ENCODE results near the gene MRPL12.

MRPL12 gene

DNA sequence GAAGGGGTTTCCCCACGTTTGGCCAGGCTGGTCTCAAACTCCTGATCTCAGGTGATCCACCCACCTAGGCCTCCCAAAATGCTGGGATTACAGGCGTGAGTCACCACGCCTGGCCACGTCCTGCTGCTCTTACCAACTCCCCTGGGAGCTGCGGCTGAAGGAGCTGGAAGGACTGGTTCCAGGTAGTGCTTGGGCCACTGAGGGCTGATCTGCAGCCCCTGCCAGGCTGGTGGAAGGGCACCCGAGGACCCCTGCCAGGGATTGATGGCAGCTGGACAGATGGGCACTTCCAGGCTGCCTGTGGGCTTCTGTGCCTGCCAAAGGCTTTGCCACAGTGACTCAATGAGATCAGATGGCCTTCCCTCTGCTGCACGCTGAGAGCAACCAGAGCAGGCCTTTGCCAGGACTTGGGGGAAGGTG lies 39.1 kb upstream of the MRPL12 start:
- H3K27me3 ChIP-seq (ENCODE audit: control insufficient read depth in 1 of 2, insufficient read depth in 1 of 2, low read length in 2 of 2) = no peaks in the 10 kb centered on the region
- peak overlapping the region; percentile 52 for H4K91ac ChIP-seq (ENCODE audit: low read length)
- no peak overlapping the region for H3K14ac ChIP-seq (ENCODE audit: low read length in 2 of 2)
- no peak overlapping the region for H3K18ac ChIP-seq (ENCODE audit: low read depth in 1 of 2, low read length in 2 of 2)
- H3K4ac ChIP-seq (ENCODE audit: low read depth in 1 of 2, low read length in 2 of 2) = no peak overlapping the region
- H3K9me3 ChIP-seq (ENCODE audit: control insufficient read depth, low read length) = no peaks in the 10 kb centered on the region
- no peak overlapping the region for H2AFZ ChIP-seq (ENCODE audit: low read depth, low read length)
- peaks cover 24 to 26% of the 10 kb centered on the region in 2 experiments for H3K36me3 ChIP-seq (ENCODE audit: control insufficient read depth in 1 of 2, insufficient read depth in 2 of 2, low read depth in 1 of 2, low read length in 2 of 2)
- H2AK5ac ChIP-seq (ENCODE audit: low read length, severe bottlenecking) = no peak overlapping the region
- H2BK5ac ChIP-seq (ENCODE audit: low read depth, low read length, poor library complexity, severe bottlenecking) = no peak overlapping the region
- no peak overlapping the region for H2BK12ac ChIP-seq (ENCODE audit: low read length in 2 of 2)
- H3K27ac ChIP-seq (ENCODE audit: low read length, poor library complexity, severe bottlenecking) = no peak overlapping the region
- H2BK15ac ChIP-seq (ENCODE audit: low read depth, poor library complexity, severe bottlenecking) = no peak overlapping the region
- DNase-seq = no peak
- no peak overlapping the region for H3K23ac ChIP-seq (ENCODE audit: low read length in 2 of 2)
- H3K4me2 ChIP-seq (ENCODE audit: low read length, poor library complexity, severe bottlenecking) = no peak overlapping the region
- no peak overlapping the region for H3K9ac ChIP-seq (ENCODE audit: low read length)
- H3K79me1 ChIP-seq (replicated peaks; ENCODE audit: low read length, poor library complexity, severe bottlenecking) = peaks cover 20% of the 10 kb centered on the region
- 87% methylated on average over 7 of the region's 7 CpGs for WGBS
- H2BK120ac ChIP-seq (ENCODE audit: low read depth, low read length) = no peak overlapping the region
- no peak overlapping the region for H4K8ac ChIP-seq (ENCODE audit: low read length)
- peaks cover 20% of the 10 kb centered on the region for H3K4me1 ChIP-seq (ENCODE audit: control insufficient read depth, insufficient read depth, low read depth, low read length)
- H3K4me3 ChIP-seq (ENCODE audit: insufficient read depth in 1 of 2, low read depth in 1 of 2, low read length in 2 of 2) = no peak overlapping the region

GRCh38 chr17:81665205-81666091 lies 37.7 kb upstream of the MRPL12 start:
- Histone ChIP-seq H3K14ac (ENCODE audit: low read length in 2 of 2) (no peak overlapping the region), H3K9me3 (ENCODE audit: control insufficient read depth, low read length) (no peaks in the 10 kb centered on the region), H4K91ac (ENCODE audit: low read length) (peak overlapping the region; percentile 46), H3K27me3 (ENCODE audit: control insufficient read depth in 1 of 2, insufficient read depth in 1 of 2, low read length in 2 of 2) (no peaks in the 10 kb centered on the region), H2AK5ac (ENCODE audit: low read length, severe bottlenecking) (peak overlapping the region; percentile 44), H3K4me3 (ENCODE audit: insufficient read depth in 1 of 2, low read depth in 1 of 2, low read length in 2 of 2) (peak overlapping the region; percentile 87 to 94), H2BK12ac (ENCODE audit: low read length in 2 of 2) (peak overlapping the region in 1 of 2 experiments; percentile 59), H2BK5ac (ENCODE audit: low read depth, low read length, poor library complexity, severe bottlenecking) (peak overlapping the region; percentile 84), H2BK15ac (ENCODE audit: low read depth, poor library complexity, severe bottlenecking) (peak overlapping the region; percentile 60), H3K4me2 (ENCODE audit: low read length, poor library complexity, severe bottlenecking) (peak overlapping the region; percentile 72), H3K79me1 (replicated peaks; ENCODE audit: low read length, poor library complexity, severe bottlenecking) (peaks cover 28% of the 10 kb centered on the region), H3K9ac (ENCODE audit: low read length) (peak overlapping the region; percentile 92), H2AFZ (ENCODE audit: low read depth, low read length) (no peak overlapping the region), H3K18ac (ENCODE audit: low read depth in 1 of 2, low read length in 2 of 2) (peak overlapping the region; percentile 89 to 94), H3K36me3 (ENCODE audit: control insufficient read depth in 1 of 2, insufficient read depth in 2 of 2, low read depth in 1 of 2, low read length in 2 of 2) (peaks cover 37 to 38% of the 10 kb centered on the region in 2 experiments), H3K23ac (ENCODE audit: low read length in 2 of 2) (peak overlapping the region in 1 of 2 experiments; percentile 46), H3K4me1 (ENCODE audit: control insufficient read depth, insufficient read depth, low read depth, low read length) (peaks cover 20% of the 10 kb centered on the region), H2BK120ac (ENCODE audit: low read depth, low read length) (peak overlapping the region; percentile 36), H4K8ac (ENCODE audit: low read length) (peak overlapping the region; percentile 96), H3K27ac (ENCODE audit: low read length, poor library complexity, severe bottlenecking) (peak overlapping the region; percentile 78), H3K4ac (ENCODE audit: low read depth in 1 of 2, low read length in 2 of 2) (peak overlapping the region; percentile 71 to 76)
- DNase-seq = no peak
- 79% methylated on average over 30 of the region's 30 CpGs for WGBS

- Histone ChIP-seq H2BK120ac (ENCODE audit: low read depth, low read length) (peak overlapping the region; percentile 36), H3K14ac (ENCODE audit: low read length in 2 of 2) (no peak overlapping the region), H4K8ac (ENCODE audit: low read length) (peak overlapping the region; percentile 96), H2AFZ (ENCODE audit: low read depth, low read length) (peak overlapping the region; percentile 84), H2AK5ac (ENCODE audit: low read length, severe bottlenecking) (peak overlapping the region; percentile 44), H3K9ac (ENCODE audit: low read length) (peak overlapping the region; percentile 92), H4K91ac (ENCODE audit: low read length) (peak overlapping the region; percentile 88), H2BK5ac (ENCODE audit: low read depth, low read length, poor library complexity, severe bottlenecking) (peak overlapping the region; percentile 84), H3K9me3 (ENCODE audit: control insufficient read depth, low read length) (no peaks in the 10 kb centered on the region), H3K27me3 (ENCODE audit: control insufficient read depth in 1 of 2, insufficient read depth in 1 of 2, low read length in 2 of 2) (no peaks in the 10 kb centered on the region), H3K27ac (ENCODE audit: low read length, poor library complexity, severe bottlenecking) (peak overlapping the region; percentile 78), H3K4me2 (ENCODE audit: low read length, poor library complexity, severe bottlenecking) (peak overlapping the region; percentile 72), H3K79me1 (replicated peaks; ENCODE audit: low read length, poor library complexity, severe bottlenecking) (peaks cover 30% of the 10 kb centered on the region), H3K23ac (ENCODE audit: low read length in 2 of 2) (no peak overlapping the region), H2BK15ac (ENCODE audit: low read depth, poor library complexity, severe bottlenecking) (no peak overlapping the region), H3K18ac (ENCODE audit: low read depth in 1 of 2, low read length in 2 of 2) (peak overlapping the region; percentile 89 to 94), H3K36me3 (ENCODE audit: control insufficient read depth in 1 of 2, insufficient read depth in 2 of 2, low read depth in 1 of 2, low read length in 2 of 2) (peaks cover 40 to 42% of the 10 kb centered on the region in 2 experiments), H3K4me1 (ENCODE audit: control insufficient read depth, insufficient read depth, low read depth, low read length) (peaks cover 20% of the 10 kb centered on the region), H2BK12ac (ENCODE audit: low read length in 2 of 2) (no peak overlapping the region), H3K4ac (ENCODE audit: low read depth in 1 of 2, low read length in 2 of 2) (peak overlapping the region; percentile 71 to 76), H3K4me3 (ENCODE audit: insufficient read depth in 1 of 2, low read depth in 1 of 2, low read length in 2 of 2) (peak overlapping the region; percentile 87 to 94)
- peak; percentile 68 for DNase-seq
- under 1% methylated on average over 16 of the region's 16 CpGs for WGBS
Measured at GRCh38 chr17:81666092-81666341, 37.1 kb upstream of the MRPL12 start.

GRCh38 chr17:81666342-81667191 lies 36.6 kb upstream of the MRPL12 start, which contains the start of the genes CCDC137 and OXLD1:
Gene CCDC137 (plus strand): TSS chr17:81666737. CDS start chr17:81666767, 30 bp downstream.
Gene OXLD1 (minus strand): TSS chr17:81666605. CDS start chr17:81666577, 28 bp downstream.
- peak within 1 kb of the TSS; percentile 71 for H2BK15ac ChIP-seq (ENCODE audit: low read depth, poor library complexity, severe bottlenecking)
- peak within 1 kb of the TSS; percentile 75 to 76 for H3K4ac ChIP-seq (ENCODE audit: low read depth in 1 of 2, low read length in 2 of 2)
- peak within 1 kb of the TSS; percentile 84 for H2AFZ ChIP-seq (ENCODE audit: low read depth, low read length)
- H3K9ac ChIP-seq (ENCODE audit: low read length) = peak within 1 kb of the TSS; percentile 92
- H2BK12ac ChIP-seq (ENCODE audit: low read length in 2 of 2) = peak within 1 kb of the TSS in 1 of 2 experiments; percentile 4
- peak within 1 kb of the TSS; percentile 84 for H2BK5ac ChIP-seq (ENCODE audit: low read depth, low read length, poor library complexity, severe bottlenecking)
- peak within 1 kb of the TSS; percentile 55 for H2BK120ac ChIP-seq (ENCODE audit: low read depth, low read length)
- peak within 1 kb of the TSS; percentile 87 to 94 for H3K4me3 ChIP-seq (ENCODE audit: insufficient read depth in 1 of 2, low read depth in 1 of 2, low read length in 2 of 2)
- peak within 1 kb of the TSS; percentile 79 for H3K4me2 ChIP-seq (ENCODE audit: low read length, poor library complexity, severe bottlenecking)
- H3K36me3 ChIP-seq (ENCODE audit: control insufficient read depth in 1 of 2, insufficient read depth in 2 of 2, low read depth in 1 of 2, low read length in 2 of 2) = peaks cover 46 to 48% of the 10 kb centered on the region in 2 experiments
- H2AK5ac ChIP-seq (ENCODE audit: low read length, severe bottlenecking) = peak within 1 kb of the TSS; percentile 44
- H4K91ac ChIP-seq (ENCODE audit: low read length) = peak within 1 kb of the TSS; percentile 88
- peak within 1 kb of the TSS; percentile 89 to 94 for H3K18ac ChIP-seq (ENCODE audit: low read depth in 1 of 2, low read length in 2 of 2)
- no peaks in the 10 kb centered on the region for H3K9me3 ChIP-seq (ENCODE audit: control insufficient read depth, low read length)
- no peak within 1 kb of the TSS for H3K23ac ChIP-seq (ENCODE audit: low read length in 2 of 2)
- H4K8ac ChIP-seq (ENCODE audit: low read length) = peak within 1 kb of the TSS; percentile 96
- no peaks in the 10 kb centered on the region for H3K27me3 ChIP-seq (ENCODE audit: control insufficient read depth in 1 of 2, insufficient read depth in 1 of 2, low read length in 2 of 2)
- DNase-seq = peak; percentile 96
- peaks cover 20% of the 10 kb centered on the region for H3K4me1 ChIP-seq (ENCODE audit: control insufficient read depth, insufficient read depth, low read depth, low read length)
- H3K27ac ChIP-seq (ENCODE audit: low read length, poor library complexity, severe bottlenecking) = peak within 1 kb of the TSS; percentile 78
- H3K79me1 ChIP-seq (replicated peaks; ENCODE audit: low read length, poor library complexity, severe bottlenecking) = peaks cover 35% of the 10 kb centered on the region
- H3K14ac ChIP-seq (ENCODE audit: low read length in 2 of 2) = peak within 1 kb of the TSS in 1 of 2 experiments; percentile 86
- WGBS = under 1% methylated on average over 79 of the region's 96 CpGs
